Natural killer cell (primary cell): ENCODE measurements around the gene ENDOV. TPM values are rescaled to one million over a fixed set of nuclear protein-coding genes. Genes with fewer than 3 reads are reported as not detected.
"Not testable (repeated sequence)": the region's sequence is repeated elsewhere in the genome, so short reads cannot be mapped to it uniquely, and the experiment has no call there.

Experiments used
- ATAC-seq, 3 donors: fragments of 150-1000 bp in 2 of 3; fragments of 200-7000 bp in 1 of 3; cut with Tn5 transposase; 1 replicate in 1 of 3; 2 replicates in 2 of 3; pipeline ENCODE4 v1.10.0; 2021; ENCODE audit warnings: mild to moderate bottlenecking in 2 of 3, moderate library complexity in 2 of 3
- DNase-seq, 2 donors: peaks; one replicate each; pipeline versions ENCODE4 v3.0.0 to v3.0.0-alpha.2; 2013 to 2021; ENCODE audit warnings: mixed read lengths in 1 of 2
- H3K27ac ChIP-seq: one replicate; pipeline ENCODE4 v1.5.1; 2013; ENCODE audit warnings: mild to moderate bottlenecking, low read length
- H3K27me3 ChIP-seq: one replicate; pipeline ENCODE4 v1.6.1; 2013; ENCODE audit warnings: low read length; ENCODE audit not compliant: control insufficient read depth, insufficient read depth
- H3K36me3 ChIP-seq: one replicate; pipeline ENCODE4 v1.6.1; 2013; ENCODE audit warnings: low read length; ENCODE audit not compliant: control insufficient read depth, insufficient read depth
- H3K4me1 ChIP-seq: one replicate; pipeline ENCODE4 v1.6.1; 2013; ENCODE audit warnings: low read length; ENCODE audit not compliant: control insufficient read depth, insufficient read depth
- H3K4me3 ChIP-seq: one replicate; pipeline ENCODE4 v1.5.1; 2013; ENCODE audit warnings: low read length
- H3K9me3 ChIP-seq: one replicate; pipeline ENCODE4 v1.6.1; 2013; ENCODE audit warnings: low read length; ENCODE audit not compliant: control insufficient read depth, insufficient read depth
- H3K27ac Mint-ChIP-seq, 2 donors: one replicate each; pipeline ENCODE4 v1.8.0; 2022; ENCODE audit warnings: mild to moderate bottlenecking in 2 of 2, mixed read lengths in 2 of 2, moderate library complexity in 1 of 2
- H3K27me3 Mint-ChIP-seq, 2 donors: one replicate each; pipeline ENCODE4 v1.8.0; 2022; ENCODE audit warnings: low read depth in 2 of 2, mixed read lengths in 2 of 2
- H3K36me3 Mint-ChIP-seq: one replicate; pipeline ENCODE4 v1.8.0; 2022; ENCODE audit warnings: mixed read lengths
- H3K4me1 Mint-ChIP-seq, 2 donors: one replicate each; pipeline ENCODE4 v1.8.0; 2022; ENCODE audit warnings: mixed read lengths in 2 of 2
- H3K4me3 Mint-ChIP-seq: one replicate; pipeline ENCODE4 v1.8.0; 2022; ENCODE audit warnings: mild to moderate bottlenecking, moderate library complexity, mixed read lengths
- H3K9me3 Mint-ChIP-seq, 2 donors: one replicate each; pipeline ENCODE4 v1.8.0; 2022; ENCODE audit warnings: mixed read lengths in 2 of 2
- CTCF ChIP-seq: fragments of 200-600 bp; IDR thresholded peaks from one replicate; pipeline ENCODE4 v1.8.0; 2022; ENCODE audit warnings: antibody characterized with exemption
- WGBS: methylation state at CpG from one replicate; pipeline ENCODE4 v1.1.7; 2013; ENCODE audit warnings: missing lambda C conversion rate; ENCODE audit not compliant: insufficient coverage; 5-methylcytosine and 5-hydroxymethylcytosine counted together
- intact Hi-C: fragments of 100-400 bp; cut with micrococcal nuclease; formaldehyde crosslinking; loops from one replicate; pipeline ENCODE4 v1.14.2; 2022
- total RNA-seq, 4 donors: library from RNA; stranded (reverse); fragments of 120-200 nt in 1 of 4; gene quantifications; one replicate each; pipeline versions ENCODE4 v1.2.3 to v1.2.4, GENCODE V29; 2013 to 2022

ENDOV gene
- total RNA-seq, 3 donors from 2014 or later (not counting 1 experiment from before 2014, with no cell fraction given) = 17.7 to 24.9 (median 18.8) TPM

- intact Hi-C loops = no loop called here
Measured at GRCh38 chr17:80409626-80410025, 5.3 kb upstream of the ENDOV start.

GRCh38 chr17:80410441-80411087 lies 4.4 kb upstream of the ENDOV start:
- H3K27ac Mint-ChIP-seq, H3K27me3 ChIP-seq, DNase-seq, H3K27ac ChIP-seq, H3K36me3 Mint-ChIP-seq, H3K4me3 ChIP-seq, H3K4me3 Mint-ChIP-seq, ATAC-seq, H3K9me3 Mint-ChIP-seq, H3K9me3 ChIP-seq, H3K36me3 ChIP-seq, H3K27me3 Mint-ChIP-seq, intact Hi-C loops, H3K4me1 ChIP-seq: not testable (repeated sequence)
- 91% methylated on average over 16 of the region's 16 CpGs for WGBS
- peaks cover 5 to 11% of the 10 kb centered on the region in 2 donors for H3K4me1 Mint-ChIP-seq

More at GRCh38 chr17:80409626-80410025, 5.3 kb upstream of the ENDOV start:
- WGBS = 91% methylated on average over 13 of the region's 13 CpGs
- no peaks in the 10 kb centered on the region for H3K9me3 ChIP-seq
- Mint-ChIP-seq H3K27me3 (peaks cover 0 to 7% of the 10 kb centered on the region in 2 donors), H3K36me3 (no peaks in the 10 kb centered on the region), H3K4me1 (peaks cover 5 to 7% of the 10 kb centered on the region in 2 donors), H3K4me3 (no peak overlapping the region), H3K27ac (no peak overlapping the region), H3K9me3 (no peaks in the 10 kb centered on the region)
- no peaks in the 10 kb centered on the region for H3K36me3 ChIP-seq
- TF ChIP-seq CTCF = no peak
- H3K27ac ChIP-seq = no peak overlapping the region
- no peak for DNase-seq
- no peaks in the 10 kb centered on the region for H3K27me3 ChIP-seq
- peaks cover 6% of the 10 kb centered on the region for H3K4me1 ChIP-seq
- ATAC-seq = no peak
- H3K4me3 ChIP-seq = no peak overlapping the region

- ATAC-seq (no peak), DNase-seq (no peak)
Measured at GRCh38 chr17:80413771-80414507, 1.0 kb upstream of the ENDOV start.

More at GRCh38 chr17:80413771-80414507, 1.0 kb upstream of the ENDOV start:
- Histone ChIP-seq H3K4me3 (no peak overlapping the region), H3K36me3 (no peaks in the 10 kb centered on the region), H3K4me1 (peaks cover 19% of the 10 kb centered on the region), H3K27ac (no peak overlapping the region), H3K9me3 (no peaks in the 10 kb centered on the region), H3K27me3 (no peaks in the 10 kb centered on the region)
- H3K27ac Mint-ChIP-seq = peak overlapping the region; percentile 78 to 84
- no peaks in the 10 kb centered on the region for H3K9me3 Mint-ChIP-seq
- WGBS = 55% methylated on average over 26 of the region's 26 CpGs
- peaks cover 9 to 31% of the 10 kb centered on the region in 2 donors for H3K4me1 Mint-ChIP-seq
- TF ChIP-seq CTCF = no peak
- H3K27me3 Mint-ChIP-seq = peaks cover 0 to 7% of the 10 kb centered on the region in 2 donors
- no peaks in the 10 kb centered on the region for H3K36me3 Mint-ChIP-seq
- intact Hi-C loops = no loop called here
- H3K4me3 Mint-ChIP-seq = peak overlapping the region; percentile 92
